K562 treated with DMSO at 1 percent for 4 hours (cell line): ENCODE results near the gene CCNF. TPM values are rescaled to one million over a fixed set of nuclear protein-coding genes. Genes with fewer than 3 reads are reported as not detected.

Experiments used
- total RNA-seq: library from RNA; unstranded; fragments of 300-600 nt; gene quantifications from 2 replicates; pipeline ENCODE4 v1.2.3, GENCODE V29; 2022; ENCODE audit not compliant: insufficient read depth

CCNF gene
- 25.8 and 36.2 TPM in 2 replicates for total RNA-seq

GRCh38 chr16:2429034-2429770 is at the start of gene CCNF:
TSS of gene CCNF (plus strand) at chr16:2429447. CDS start at chr16:2429482, 35 bp downstream.

GRCh38 chr16:2459647-2460390 is 30.6 kb downstream of the CCNF start, which contains the start of gene TEDC2:
TSS of gene TEDC2 (plus strand) at chr16:2460109. CDS start at chr16:2460145, 36 bp downstream.

DNA sequence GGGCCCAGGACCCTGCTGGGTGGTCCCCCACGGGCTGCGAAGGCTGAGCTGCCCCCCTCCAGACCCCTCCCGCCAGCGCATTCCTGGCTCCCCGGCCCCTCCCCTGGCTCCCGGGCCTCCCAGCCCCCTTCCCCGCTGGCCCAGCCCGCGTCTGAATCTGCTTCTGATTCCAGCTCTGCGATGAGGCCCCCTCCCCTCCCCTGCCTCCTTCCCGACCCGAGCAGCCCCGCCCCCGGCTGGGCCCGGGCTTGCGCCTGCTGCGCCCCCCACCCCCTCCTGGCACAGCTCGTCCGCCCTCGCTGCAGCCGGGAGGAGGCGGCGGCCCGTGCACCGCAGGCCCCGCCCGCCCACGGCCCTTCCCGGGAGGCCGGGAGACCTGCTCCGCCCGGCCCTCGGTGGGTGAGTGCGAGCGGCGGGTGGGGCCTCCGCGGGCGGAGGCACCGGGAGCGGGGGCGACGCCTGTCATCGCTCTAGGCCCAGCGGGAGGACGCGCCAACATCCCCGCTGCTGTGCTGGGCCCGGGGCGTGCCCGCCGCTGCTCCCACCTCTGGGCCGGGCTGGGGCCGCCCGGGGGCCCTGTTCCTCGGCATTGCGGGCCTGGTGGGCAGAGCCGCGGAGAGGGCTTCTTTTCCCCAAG is 41.9 kb downstream of the CCNF start, which contains the start of gene NTN3:
TSS of gene NTN3 (plus strand) at position 282 of the 637 bp plus-strand sequence. CDS start 405 bp downstream, outside the sequence.

DNA sequence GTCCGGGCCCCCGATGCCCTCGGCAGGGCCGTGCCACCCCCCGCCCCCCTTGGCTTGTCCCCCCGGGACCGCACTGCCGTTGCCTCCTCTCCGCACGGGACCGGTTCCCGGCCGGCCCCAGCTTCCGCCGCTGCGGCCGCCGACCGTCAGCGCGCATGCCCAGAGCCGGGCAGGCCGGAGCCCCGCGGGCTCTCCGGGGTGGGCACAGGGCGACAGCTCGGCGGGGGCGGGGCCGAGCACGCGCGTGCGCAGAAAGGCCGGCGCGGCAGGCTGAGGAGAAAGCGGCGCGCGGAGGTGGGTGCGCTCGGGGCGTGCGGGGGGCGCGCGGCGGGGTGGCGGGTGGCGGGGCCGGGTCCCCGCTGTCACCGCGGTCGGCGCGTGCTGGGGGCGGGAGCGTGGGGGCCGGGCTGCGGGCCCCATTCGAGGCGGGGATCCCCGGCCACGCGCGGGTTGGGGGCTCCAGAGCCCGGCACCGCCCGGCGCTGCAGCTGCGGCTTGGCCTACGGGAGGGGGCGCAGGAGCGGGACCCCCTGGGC is 45.7 kb downstream of the CCNF start, which contains the start of gene TBC1D24:
TSS of gene TBC1D24 (plus strand) at position 251 of the 536 bp plus-strand sequence. CDS start 21,022 bp downstream, outside the sequence.

Other genes with a start within 250 kb of the CCNF start
- gene CASKIN1, start 232.8 kb upstream of the CCNF start, total RNA-seq = 4.2 and 5.4 TPM in 2 replicates
- gene MLST8, start 224.0 kb upstream of the CCNF start, total RNA-seq = 73.7 and 84.0 TPM in 2 replicates
- gene BRICD5, start 218.6 kb upstream of the CCNF start, total RNA-seq = 4.9 and 16.4 TPM in 2 replicates
- 53.8 and 56.2 TPM in 2 replicates for gene PGP, start 214.6 kb upstream of the CCNF start, total RNA-seq
- 33.2 and 37.1 TPM in 2 replicates for gene E4F1, start 205.9 kb upstream of the CCNF start, total RNA-seq
- 5.4 and 6.1 TPM in 2 replicates for gene DNASE1L2, start 193.0 kb upstream of the CCNF start, total RNA-seq
- gene ECI1, start 177.9 kb upstream of the CCNF start, total RNA-seq = 309 and 412 TPM in 2 replicates
- gene RNPS1, start 161.3 kb upstream of the CCNF start, total RNA-seq = 182 and 221 TPM in 2 replicates
- gene ABCA3, start 88.7 kb upstream of the CCNF start, total RNA-seq = 18.9 and 25.4 TPM in 2 replicates
- gene TEDC2, start 30.7 kb downstream of the CCNF start, total RNA-seq = 24.5 and 30.6 TPM in 2 replicates
- 0.42 TPM in 1 of 2 replicates, not detected in the other for gene NTN3, start 41.9 kb downstream of the CCNF start, total RNA-seq
- 5.7 and 10.9 TPM in 2 replicates for gene TBC1D24, start 45.7 kb downstream of the CCNF start, total RNA-seq
- gene ATP6V0C, start 84.5 kb downstream of the CCNF start, total RNA-seq = 470 and 495 TPM in 2 replicates
- 24.0 and 36.2 TPM in 2 replicates for gene AMDHD2, start 90.9 kb downstream of the CCNF start, total RNA-seq
- gene CEMP1, start 102.0 kb downstream of the CCNF start, total RNA-seq = 5.9 and 8.3 TPM in 2 replicates
- 23.1 and 30.0 TPM in 2 replicates for gene PDPK1, start 108.6 kb downstream of the CCNF start, total RNA-seq